Esophagus muscularis mucosa (tissue), 4 donors: Measurements from ENCODE around the gene CTDSPL. TPM values are rescaled to one million over a fixed set of nuclear protein-coding genes. Genes with fewer than 3 reads are reported as not detected.

Source experiments
- DNase-seq: peaks from one replicate; pipeline ENCODE4 v3.0.0-alpha.2; 2017; ENCODE audit errors: extremely low spot score
- H3K27ac ChIP-seq, 4 donors: fragments of 200-600 bp; sonication (generic); replicated peaks in 1 of 4; 1 replicate in 3 of 4; 2 replicates in 1 of 4; pipeline ENCODE4 v1.5.1; 2016 to 2019; ENCODE audit warnings: mild to moderate bottlenecking in 1 of 4
- H3K27me3 ChIP-seq, 4 donors: fragments of 200-600 bp; sonication (generic); one replicate each; pipeline versions ENCODE4 v1.5.1 to v1.6.0; 2016 to 2019
- H3K36me3 ChIP-seq, 4 donors: fragments of 200-600 bp; sonication (generic); one replicate each; pipeline ENCODE4 v1.5.1; 2016 to 2019
- H3K4me1 ChIP-seq, 4 donors: fragments of 200-600 bp; sonication (generic); one replicate each; pipeline ENCODE4 v1.5.1; 2016 to 2019
- H3K4me3 ChIP-seq, 4 donors: fragments of 200-600 bp; sonication (generic); 1 replicate in 2 of 4; 2 replicates in 2 of 4; pipeline ENCODE4 v1.5.1; 2016 to 2019; ENCODE audit warnings: mild to moderate bottlenecking in 4 of 4, moderate library complexity in 1 of 4
- H3K9me3 ChIP-seq, 4 donors: fragments of 200-600 bp; sonication (generic); 1 replicate in 3 of 4; 2 replicates in 1 of 4; pipeline ENCODE4 v1.5.1; 2016 to 2019
- EP300 ChIP-seq: sonication (generic); formaldehyde crosslinking; IDR thresholded peaks from one replicate; pipeline ENCODE4 v1.6.1; 2017; ENCODE audit warnings: antibody characterized with exemption
- POLR2A ChIP-seq: fragments of 450-650 bp; IDR thresholded peaks from one replicate; pipeline ENCODE4 v1.6.1; 2017; ENCODE audit warnings: antibody characterized with exemption, moderate library complexity, mild to moderate bottlenecking, low read depth
- POLR2AphosphoS5 ChIP-seq, 2 donors: sonication (generic); formaldehyde crosslinking; IDR thresholded peaks; one replicate each; pipeline ENCODE4 v1.6.1; 2017; ENCODE audit warnings: antibody characterized with exemption in 2 of 2
- WGBS: methylation state at CpG from one replicate; pipeline ENCODE4 v1.1.5; 2018; 5-methylcytosine and 5-hydroxymethylcytosine counted together
- intact Hi-C: fragments of 100-400 bp; cut with DNase I; formaldehyde crosslinking; loops from one replicate; pipeline ENCODE4 v1.15.1; 2023
- total RNA-seq, 4 donors: library from RNA; depleted of rRNA; stranded (reverse); fragments of >200 nt; gene quantifications; one replicate each; pipeline versions ENCODE4 v1.1.0 to v1.2.1, GENCODE V29; 2016
- TF ChIP-seq, protein P1 (sequence below), 3 experiments: fragments of 200-600 bp in 2 of 3; fragments of 450-650 bp in 1 of 3; sonication (generic) in 2 of 3; IDR thresholded peaks; one replicate each; pipeline ENCODE4 v1.5.1; 2017 to 2019; ENCODE audit warnings: antibody characterized with exemption in 3 of 3, mild to moderate bottlenecking in 2 of 3, moderate library complexity in 1 of 3

Gene CTDSPL
- total RNA-seq, 4 donors from 2014 or later, result 39.9 to 60.6 (median 54.6) TPM

DNA sequence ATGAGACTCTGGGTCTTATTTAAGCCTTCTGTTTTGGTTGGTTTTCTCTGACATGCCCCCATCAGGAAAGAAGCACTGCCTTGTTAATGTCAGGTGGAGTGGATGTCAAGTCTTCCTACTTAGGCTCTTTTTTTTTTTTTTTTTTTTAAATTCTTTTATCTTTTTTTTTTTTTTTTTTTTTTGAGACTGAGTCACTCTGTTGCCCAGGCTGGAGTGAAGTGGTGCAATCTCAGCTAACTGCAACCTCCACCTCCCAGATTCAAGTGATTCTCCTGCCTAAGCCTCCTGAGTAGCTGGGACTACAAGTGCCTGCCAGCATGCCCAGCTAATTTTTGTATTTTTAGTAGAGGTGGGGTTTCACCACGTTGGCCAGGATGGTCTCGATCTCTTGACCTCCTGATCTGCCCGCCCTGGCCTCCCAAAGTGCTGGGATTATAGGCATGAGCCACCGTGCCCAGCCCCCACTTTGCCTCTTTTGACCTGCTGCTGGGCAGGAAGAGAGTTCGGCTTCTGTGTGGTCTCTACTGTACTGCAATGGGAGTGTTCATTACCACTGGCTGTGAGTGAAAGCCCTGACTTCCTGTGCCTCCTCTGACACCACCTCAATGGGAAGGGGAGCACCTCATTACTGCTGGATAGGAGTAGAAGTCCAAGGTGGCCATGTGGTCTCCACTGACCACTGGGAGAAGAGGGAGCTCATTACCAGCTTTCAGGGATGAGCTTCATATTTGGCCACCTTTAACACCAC, 10.9 kb downstream of the CTDSPL start:
- peaks cover 0 to 1% (median under 1%) of the 10 kb centered on the region in 4 donors for H3K4me1 ChIP-seq
- no peak for TF ChIP-seq POLR2AphosphoS5 (IDR thresholded peaks at IDR 0.05)
- TF ChIP-seq POLR2A, result no peak
- no peak for TF ChIP-seq EP300
- TF ChIP-seq, protein P1, sequence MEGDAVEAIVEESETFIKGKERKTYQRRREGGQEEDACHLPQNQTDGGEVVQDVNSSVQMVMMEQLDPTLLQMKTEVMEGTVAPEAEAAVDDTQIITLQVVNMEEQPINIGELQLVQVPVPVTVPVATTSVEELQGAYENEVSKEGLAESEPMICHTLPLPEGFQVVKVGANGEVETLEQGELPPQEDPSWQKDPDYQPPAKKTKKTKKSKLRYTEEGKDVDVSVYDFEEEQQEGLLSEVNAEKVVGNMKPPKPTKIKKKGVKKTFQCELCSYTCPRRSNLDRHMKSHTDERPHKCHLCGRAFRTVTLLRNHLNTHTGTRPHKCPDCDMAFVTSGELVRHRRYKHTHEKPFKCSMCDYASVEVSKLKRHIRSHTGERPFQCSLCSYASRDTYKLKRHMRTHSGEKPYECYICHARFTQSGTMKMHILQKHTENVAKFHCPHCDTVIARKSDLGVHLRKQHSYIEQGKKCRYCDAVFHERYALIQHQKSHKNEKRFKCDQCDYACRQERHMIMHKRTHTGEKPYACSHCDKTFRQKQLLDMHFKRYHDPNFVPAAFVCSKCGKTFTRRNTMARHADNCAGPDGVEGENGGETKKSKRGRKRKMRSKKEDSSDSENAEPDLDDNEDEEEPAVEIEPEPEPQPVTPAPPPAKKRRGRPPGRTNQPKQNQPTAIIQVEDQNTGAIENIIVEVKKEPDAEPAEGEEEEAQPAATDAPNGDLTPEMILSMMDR (IDR thresholded peaks at IDR 0.05), result no peak
- 90% methylated on average over 3 of the region's 5 CpGs for WGBS
- intact Hi-C loops, result no loop called here
- H3K27me3 ChIP-seq, result no peaks in the 10 kb centered on the region
- no peak overlapping the region for H3K27ac ChIP-seq
- DNase-seq, result no peak
- H3K9me3 ChIP-seq, result peaks cover 0 to 15% (median 2%) of the 10 kb centered on the region in 4 donors
- H3K36me3 ChIP-seq, result no peaks in the 10 kb centered on the region
- no peak overlapping the region for H3K4me3 ChIP-seq

DNA sequence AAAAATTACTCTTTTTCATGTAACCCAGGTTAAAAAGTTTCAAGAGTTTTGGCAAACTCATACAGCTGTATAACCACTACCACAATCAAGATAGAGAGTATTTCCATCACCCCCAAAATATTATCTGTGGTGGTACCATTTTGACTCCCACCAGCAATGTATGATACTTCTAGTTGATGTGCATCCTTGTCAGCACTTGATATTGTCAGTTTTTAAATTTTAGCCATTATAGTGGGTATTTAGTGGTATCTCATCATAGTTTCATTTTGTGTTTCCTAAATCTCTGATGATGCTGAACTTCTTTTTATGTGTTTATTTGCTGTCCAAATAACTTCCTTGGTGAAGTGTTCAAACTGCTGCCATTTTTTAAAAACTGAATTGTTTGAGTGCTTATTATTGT, 14.6 kb downstream of the CTDSPL start:
- Histone ChIP-seq H3K9me3 (peaks cover 0 to 9% (median 2%) of the 10 kb centered on the region in 4 donors), H3K27ac (no peak overlapping the region), H3K27me3 (no peaks in the 10 kb centered on the region), H3K4me3 (no peak overlapping the region), H3K4me1 (peaks cover 0 to 13% (median 8%) of the 10 kb centered on the region in 4 donors), H3K36me3 (no peaks in the 10 kb centered on the region)
- TF ChIP-seq POLR2A (no peak), EP300 (no peak), POLR2AphosphoS5 (IDR thresholded peaks at IDR 0.05) (no peak)
- TF ChIP-seq, protein P1 (IDR thresholded peaks at IDR 0.05), result no peak
- intact Hi-C loops, result no loop called here
- no peak for DNase-seq

DNA sequence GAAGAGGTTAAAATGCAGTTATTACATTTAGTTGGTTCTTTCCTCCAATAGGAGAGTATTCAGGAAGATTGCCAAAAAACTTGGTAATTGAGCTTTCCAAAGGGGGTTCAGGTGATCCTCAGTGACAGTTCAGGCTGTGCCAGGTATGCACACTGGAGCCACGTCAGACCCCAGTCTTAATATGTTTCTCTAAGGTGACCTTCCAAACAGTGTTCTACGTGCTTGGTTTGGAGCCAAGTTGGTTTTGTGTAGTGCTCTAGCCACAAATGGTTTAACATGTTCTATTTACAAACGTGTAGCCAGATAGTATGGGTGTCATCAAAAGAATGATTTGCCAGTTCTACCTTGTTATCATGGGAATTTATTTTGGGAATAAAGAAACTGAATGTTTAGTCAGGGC, 21.0 kb downstream of the CTDSPL start:
- WGBS, result 54% methylated on average over 3 of the region's 3 CpGs
- intact Hi-C loops, result no loop called here
- no peak for DNase-seq
- H3K27me3 ChIP-seq, result no peaks in the 10 kb centered on the region
- H3K27ac ChIP-seq, result no peak overlapping the region
- no peaks in the 10 kb centered on the region for H3K36me3 ChIP-seq
- no peaks in the 10 kb centered on the region for H3K9me3 ChIP-seq
- TF ChIP-seq, protein P1 (IDR thresholded peaks at IDR 0.05), result no peak
- no peak for TF ChIP-seq POLR2AphosphoS5 (IDR thresholded peaks at IDR 0.05)
- no peak for TF ChIP-seq EP300
- TF ChIP-seq POLR2A, result no peak
- no peak overlapping the region for H3K4me3 ChIP-seq
- H3K4me1 ChIP-seq, result peaks cover 24 to 55% (median 45%) of the 10 kb centered on the region in 4 donors

DNA sequence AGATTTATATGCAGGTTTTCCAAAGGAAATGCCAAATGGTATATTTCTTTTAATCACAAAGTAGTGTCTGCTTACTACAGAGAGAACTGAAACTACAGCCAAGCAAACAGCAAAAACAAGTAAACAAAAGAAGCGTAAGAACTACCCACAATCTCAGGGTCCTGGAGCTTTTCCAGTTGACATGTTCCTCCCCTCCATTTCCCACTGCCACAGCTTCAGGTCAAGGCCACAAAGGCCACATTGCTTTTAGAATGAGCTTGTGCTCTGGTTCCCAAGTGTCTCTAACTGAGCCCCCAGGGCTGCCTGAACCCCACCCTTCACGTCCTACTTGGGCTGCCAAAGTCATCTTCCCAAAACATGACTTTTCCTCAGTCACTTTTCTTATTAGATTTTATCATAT, 24.1 kb downstream of the CTDSPL start:
- H3K27ac ChIP-seq, result no peak overlapping the region
- H3K36me3 ChIP-seq, result no peaks in the 10 kb centered on the region
- no peak overlapping the region for H3K4me3 ChIP-seq
- no peaks in the 10 kb centered on the region for H3K9me3 ChIP-seq
- H3K4me1 ChIP-seq, result peaks cover 23 to 68% (median 59%) of the 10 kb centered on the region in 4 donors
- intact Hi-C loops, result no loop called here
- TF ChIP-seq POLR2A (no peak), EP300 (no peak)
- TF ChIP-seq, protein P1 (IDR thresholded peaks at IDR 0.05), result no peak
- WGBS, result 63% methylated on average over 2 of the region's 2 CpGs
- no peaks in the 10 kb centered on the region for H3K27me3 ChIP-seq
- no peak for DNase-seq

DNA sequence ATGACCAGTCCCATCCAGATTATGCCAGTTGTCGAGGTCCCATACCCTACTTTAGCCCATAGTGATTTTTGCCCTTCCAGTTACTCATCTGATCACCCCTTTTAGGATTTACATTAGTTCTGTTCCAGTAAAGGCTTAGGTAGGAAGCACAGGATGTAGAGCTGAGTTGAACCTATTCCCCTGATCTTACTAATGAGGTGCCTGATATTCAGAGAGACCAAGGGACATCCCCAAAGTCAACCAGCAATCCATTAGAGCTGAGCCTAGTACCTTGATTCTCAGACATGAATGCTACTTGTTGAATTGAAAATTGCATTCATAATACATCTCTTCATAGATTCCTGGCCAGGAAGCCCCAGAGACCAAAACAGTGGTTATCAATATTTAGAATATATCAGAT, 24.7 kb downstream of the CTDSPL start:
- intact Hi-C loops, result no loop called here
- no peak for TF ChIP-seq POLR2AphosphoS5 (IDR thresholded peaks at IDR 0.05)
- no peak for TF ChIP-seq EP300
- TF ChIP-seq POLR2A, result no peak
- TF ChIP-seq, protein P1 (IDR thresholded peaks at IDR 0.05), result no peak
- Histone ChIP-seq H3K36me3 (no peaks in the 10 kb centered on the region), H3K4me3 (no peak overlapping the region), H3K4me1 (peaks cover 28 to 74% (median 64%) of the 10 kb centered on the region in 4 donors), H3K27me3 (no peaks in the 10 kb centered on the region), H3K27ac (no peak overlapping the region), H3K9me3 (no peaks in the 10 kb centered on the region)
- DNase-seq, result no peak
- WGBS, result 96% methylated on average over 1 of the region's 1 CpG
